HTERT RPE-1 (cell line): ENCODE data around the gene GMPR2.

Experiments used
- in situ Hi-C: fragments of 300-500 bp; cut with MboI; formaldehyde crosslinking; loops from 4 replicates; pipeline ENCODE4 v1.14.3; 2020; ENCODE audit warnings: low sequenced_read_pairs

The GMPR2 gene

GRCh38 chr14:24266344-24267244 is 33.9 kb downstream of the GMPR2 start:
- in situ Hi-C loops: no loop called here

- in situ Hi-C loops: no loop called here
These were observed 34.8 kb downstream of the GMPR2 start for GRCh38 chr14:24267516-24267915.

- in situ Hi-C loops: no loop called here
These were observed 35.5 kb downstream of the GMPR2 start for GRCh38 chr14:24268225-24268624.

GRCh38 chr14:24269368-24269767 is 36.6 kb downstream of the GMPR2 start:
- in situ Hi-C loops: no loop called here

GRCh38 chr14:24269910-24270536 is 37.3 kb downstream of the GMPR2 start:
- in situ Hi-C loops: no loop called here

- in situ Hi-C loops: no loop called here
These were observed 37.9 kb downstream of the GMPR2 start for GRCh38 chr14:24270537-24271133.

GRCh38 chr14:24271134-24271833 is 38.6 kb downstream of the GMPR2 start, which contains the start of gene RABGGTA:
Gene RABGGTA, minus strand, starts transcription at chr14:24271597. Its CDS starts 482 bp downstream, at chr14:24271115.
- in situ Hi-C loops: no loop called here

GRCh38 chr14:24271834-24272263 is 39.1 kb downstream of the GMPR2 start:
- in situ Hi-C loops: no loop called here

- in situ Hi-C loops: no loop called here
These were observed 39.7 kb downstream of the GMPR2 start for GRCh38 chr14:24272467-24272866.

- in situ Hi-C loops: no loop called here
These were observed 40.8 kb downstream of the GMPR2 start for GRCh38 chr14:24273422-24273998.

GRCh38 chr14:24274101-24274543 is 41.4 kb downstream of the GMPR2 start:
- in situ Hi-C loops: no loop called here

GRCh38 chr14:24277071-24277470 is 44.3 kb downstream of the GMPR2 start:
- in situ Hi-C loops: no loop called here

- in situ Hi-C loops: no loop called here
These were observed 45.0 kb downstream of the GMPR2 start for GRCh38 chr14:24277606-24278321.

GRCh38 chr14:24278424-24278823 is 45.7 kb downstream of the GMPR2 start:
- in situ Hi-C loops: no loop called here

GRCh38 chr14:24279301-24280186 is 46.8 kb downstream of the GMPR2 start:
- in situ Hi-C loops: no loop called here

GRCh38 chr14:24280797-24281460 is 48.2 kb downstream of the GMPR2 start:
- in situ Hi-C loops: no loop called here

- in situ Hi-C loops: no loop called here
These were observed 48.9 kb downstream of the GMPR2 start for GRCh38 chr14:24281636-24282035.

GRCh38 chr14:24282736-24283135 is 50.0 kb downstream of the GMPR2 start:
- in situ Hi-C loops: no loop called here
